ENCODE results near the gene PTPRT. TPM values are rescaled to one million over a fixed set of nuclear protein-coding genes. Genes with fewer than 3 reads are reported as not detected.

Gene PTPRT
- total RNA-seq, 1 experiment from 2014 or later: not detected

- ATAC-seq (no peak), DNase-seq (ENCODE audit: low read depth, low spot score) (no peak)
- Histone ChIP-seq H3K27ac (ENCODE audit: low read depth, low read length) (no peak overlapping the region), H3K4me1 (ENCODE audit: control insufficient read depth in 1 of 2, insufficient read depth in 2 of 2, low read length in 2 of 2) (no peaks in the 10 kb centered on the region), H3K9ac (ENCODE audit: low read length) (no peak overlapping the region), H3K36me3 (ENCODE audit: control insufficient read depth in 1 of 2, insufficient read depth in 2 of 2, low read length in 2 of 2) (no peaks in the 10 kb centered on the region), H3K9me2 (ENCODE audit: insufficient read depth) (no peaks in the 10 kb centered on the region), H3K9me3 (ENCODE audit: control insufficient read depth in 1 of 2, insufficient read depth in 1 of 2, low read depth in 1 of 2, low read length in 2 of 2) (peaks cover 10 to 44% of the 10 kb centered on the region in 2 experiments; a peak in 2 of 4 replicates), H4K20me1 (ENCODE audit: insufficient read depth) (no peaks in the 10 kb centered on the region), H3K79me2 (ENCODE audit: insufficient read depth, low read length) (no peaks in the 10 kb centered on the region), H3K4me3 (replicated peaks in 1 of 2; ENCODE audit: low read depth in 1 of 2, low read length in 2 of 2) (no peak overlapping the region), H3K4me2 (ENCODE audit: low read length) (no peak overlapping the region), H3K27me3 (ENCODE audit: insufficient read depth, low read length) (no peaks in the 10 kb centered on the region), H2AFZ (ENCODE audit: low read depth, low read length, poor library complexity, severe bottlenecking) (no peak overlapping the region)
- intact Hi-C loops (cut with micrococcal nuclease): no loop called here
- ChIA-PET RAD21 (ENCODE audit: low non-redundant PET in 1 of 2, low total read pairs in 2 of 2, uncharacterized antibody in 2 of 2, unreplicated experiment in 2 of 2) (no interaction called here), POLR2A (no interaction called here), CTCF (no interaction called here)
- TF ChIP-seq YY1 (IDR thresholded peaks at IDR 0.05; ENCODE audit: extremely low read depth, insufficient replicate concordance, low read depth, low read length) (no peak), RAD21 (IDR thresholded peaks at IDR 0.05; ENCODE audit: low read depth) (no peak)
- BruUV-seq (replicated peaks): no TSS peak
Measured at GRCh38 chr20:42319252-42320013, 870.3 kb downstream of the PTPRT start.

GRCh38 chr20:42313704-42314103, 876.0 kb downstream of the PTPRT start:
- H4K20me1 ChIP-seq (ENCODE audit: insufficient read depth): no peaks in the 10 kb centered on the region
- ChIA-PET CTCF (no interaction called here), POLR2A (no interaction called here), RAD21 (ENCODE audit: low non-redundant PET in 1 of 2, low total read pairs in 2 of 2, uncharacterized antibody in 2 of 2, unreplicated experiment in 2 of 2) (no interaction called here)
- ATAC-seq: no peak
- no peak for TF ChIP-seq CEBPB (IDR thresholded peaks at IDR 0.05; ENCODE audit: low read depth)
- TF ChIP-seq CBX3 (IDR thresholded peaks at IDR 0.05; ENCODE audit: low read depth): no peak
- TF ChIP-seq EGR1 (IDR thresholded peaks at IDR 0.05; ENCODE audit: low read depth): no peak
- no peak for TF ChIP-seq RAD21 (IDR thresholded peaks at IDR 0.05; ENCODE audit: low read depth)
- TF ChIP-seq ZFX (IDR thresholded peaks at IDR 0.05): no peak
- TF ChIP-seq, protein P1, sequence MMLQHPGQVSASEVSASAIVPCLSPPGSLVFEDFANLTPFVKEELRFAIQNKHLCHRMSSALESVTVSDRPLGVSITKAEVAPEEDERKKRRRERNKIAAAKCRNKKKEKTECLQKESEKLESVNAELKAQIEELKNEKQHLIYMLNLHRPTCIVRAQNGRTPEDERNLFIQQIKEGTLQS (IDR thresholded peaks at IDR 0.05): no peak
- no peak for TF ChIP-seq TCF7L2 (IDR thresholded peaks at IDR 0.05; ENCODE audit: borderline replicate concordance, extremely low read depth, insufficient read depth, insufficient read length)
- TF ChIP-seq FOSL1 (IDR thresholded peaks at IDR 0.05; ENCODE audit: low read depth): no peak
- no peak for TF ChIP-seq SRF (IDR thresholded peaks at IDR 0.05; ENCODE audit: low read depth)
- TF ChIP-seq POLR2AphosphoS5 (IDR thresholded peaks at IDR 0.05; ENCODE audit: low read depth, low read length): no peak
- TF ChIP-seq YY1 (IDR thresholded peaks at IDR 0.05; ENCODE audit: extremely low read depth, insufficient replicate concordance, low read depth, low read length): no peak
- no peak for TF ChIP-seq SIN3A (IDR thresholded peaks at IDR 0.05; ENCODE audit: low read depth)
- H3K36me3 ChIP-seq (ENCODE audit: control insufficient read depth in 1 of 2, insufficient read depth in 2 of 2, low read length in 2 of 2): no peaks in the 10 kb centered on the region
- H3K27me3 ChIP-seq (ENCODE audit: insufficient read depth, low read length): no peaks in the 10 kb centered on the region
- intact Hi-C loops (cut with micrococcal nuclease): no loop called here
- no TSS peak for BruUV-seq (replicated peaks)
- no peak overlapping the region for H2AFZ ChIP-seq (ENCODE audit: low read depth, low read length, poor library complexity, severe bottlenecking)
- no peak overlapping the region for H3K9ac ChIP-seq (ENCODE audit: low read length)
- no peaks in the 10 kb centered on the region for H3K79me2 ChIP-seq (ENCODE audit: insufficient read depth, low read length)
- no peak for DNase-seq (ENCODE audit: low read depth, low spot score)
- H3K9me3 ChIP-seq (ENCODE audit: control insufficient read depth in 1 of 2, insufficient read depth in 1 of 2, low read depth in 1 of 2, low read length in 2 of 2): peaks cover 11 to 51% of the 10 kb centered on the region in 2 experiments; a peak in 2 of 4 replicates
- no peak overlapping the region for H3K27ac ChIP-seq (ENCODE audit: low read depth, low read length)
- H3K4me3 ChIP-seq (replicated peaks in 1 of 2; ENCODE audit: low read depth in 1 of 2, low read length in 2 of 2): no peak overlapping the region
- H3K9me2 ChIP-seq (ENCODE audit: insufficient read depth): no peaks in the 10 kb centered on the region
- no peaks in the 10 kb centered on the region for H3K4me1 ChIP-seq (ENCODE audit: control insufficient read depth in 1 of 2, insufficient read depth in 2 of 2, low read length in 2 of 2)
- no peak overlapping the region for H3K4me2 ChIP-seq (ENCODE audit: low read length)

Measured in HCT116 (cell line).